COLO668 (cell line): ENCODE results near the gene AK8.

ENCODE experiments used
- DNase-seq: peaks from one replicate; lab custom pipeline; 2025; ENCODE audit not compliant: unreplicated experiment; lab: John Stamatoyannopoulos, UW

Gene AK8

DNA sequence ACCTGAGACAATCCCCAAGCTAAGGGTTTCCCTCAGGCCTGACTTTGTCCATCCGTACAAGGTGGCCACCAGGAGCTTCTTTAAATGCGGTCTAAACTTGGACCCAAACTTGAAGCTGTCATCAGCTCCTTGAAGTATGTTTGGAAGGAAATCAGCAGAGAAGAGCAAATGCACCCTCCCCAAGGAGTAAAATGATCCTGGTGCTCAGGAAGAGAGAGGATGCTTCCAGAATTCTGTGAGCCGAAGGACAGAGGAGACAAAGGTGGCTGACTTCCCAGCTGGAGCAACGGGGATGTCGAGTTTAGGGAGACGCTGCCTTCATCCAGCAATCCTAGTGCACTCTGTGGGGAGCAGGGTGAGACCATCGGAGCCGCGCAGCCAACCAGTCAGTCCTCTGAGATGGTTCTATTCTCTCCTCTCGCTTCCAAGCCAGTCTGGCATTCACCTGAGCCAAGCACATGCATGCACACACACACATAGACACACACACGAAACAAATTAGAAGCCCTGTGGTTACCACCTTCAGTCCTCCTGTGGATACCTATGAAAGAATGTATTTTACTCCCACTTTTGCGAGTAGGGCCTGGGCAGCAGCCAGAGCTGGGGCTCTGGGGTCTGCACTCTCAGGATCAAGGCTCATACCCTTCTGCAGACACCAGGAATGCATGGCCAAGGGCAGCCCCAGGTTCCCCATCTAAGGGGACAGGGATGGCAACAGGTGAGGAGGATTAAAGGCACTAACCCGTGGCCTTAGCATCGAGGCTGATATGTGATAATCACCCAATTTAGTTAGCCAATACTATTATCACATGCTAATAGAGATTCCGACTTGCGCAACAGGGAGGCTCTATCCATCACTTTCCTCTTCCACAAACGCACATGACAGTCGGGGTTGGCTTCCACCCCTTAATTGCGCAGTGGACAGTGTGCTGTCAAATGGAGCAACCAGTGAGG, 132.1 kb downstream of the AK8 start:
- DNase-seq = no peak

DNA sequence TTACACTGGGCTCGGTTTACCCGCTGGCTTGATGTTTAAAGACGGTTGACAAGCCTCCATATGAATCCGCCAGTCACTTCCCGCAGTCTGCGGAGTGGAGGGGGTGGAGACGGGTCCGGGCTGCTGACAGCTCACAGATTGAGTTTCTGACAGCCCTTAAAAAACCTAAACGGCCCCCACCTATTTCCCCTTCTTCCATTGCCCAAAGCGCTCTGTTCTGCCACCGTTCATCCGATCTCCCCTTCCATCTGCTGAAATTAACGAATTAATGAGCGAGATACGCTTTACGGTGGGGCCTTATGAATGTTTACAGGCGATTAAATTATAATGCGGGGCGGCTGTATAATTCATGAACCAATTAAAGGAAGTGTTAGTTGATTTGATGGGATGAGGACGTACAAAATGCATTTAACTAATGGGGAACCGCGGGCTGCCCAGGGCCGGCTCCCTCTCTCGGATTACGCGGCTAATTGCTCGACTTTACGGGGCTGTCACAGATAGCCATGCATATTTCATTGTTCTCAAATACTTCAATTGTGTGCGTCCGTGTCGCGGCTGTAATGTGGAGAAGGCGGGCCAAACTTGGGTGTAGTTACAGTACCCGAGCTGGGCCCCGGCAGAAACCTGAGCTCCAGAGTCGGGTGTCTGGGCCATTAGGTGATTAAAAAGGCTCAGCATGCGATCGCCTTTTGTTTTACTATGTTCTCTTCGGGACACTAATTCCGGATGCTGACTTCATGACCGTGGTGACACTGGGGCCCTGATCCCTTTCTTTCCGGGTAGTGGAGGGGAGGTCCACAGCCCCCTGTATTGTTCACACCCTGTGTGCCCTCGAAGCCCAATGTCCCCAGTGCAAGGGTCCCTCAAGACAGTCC, 133.0 kb downstream of the AK8 start:
- no peak for DNase-seq

DNA sequence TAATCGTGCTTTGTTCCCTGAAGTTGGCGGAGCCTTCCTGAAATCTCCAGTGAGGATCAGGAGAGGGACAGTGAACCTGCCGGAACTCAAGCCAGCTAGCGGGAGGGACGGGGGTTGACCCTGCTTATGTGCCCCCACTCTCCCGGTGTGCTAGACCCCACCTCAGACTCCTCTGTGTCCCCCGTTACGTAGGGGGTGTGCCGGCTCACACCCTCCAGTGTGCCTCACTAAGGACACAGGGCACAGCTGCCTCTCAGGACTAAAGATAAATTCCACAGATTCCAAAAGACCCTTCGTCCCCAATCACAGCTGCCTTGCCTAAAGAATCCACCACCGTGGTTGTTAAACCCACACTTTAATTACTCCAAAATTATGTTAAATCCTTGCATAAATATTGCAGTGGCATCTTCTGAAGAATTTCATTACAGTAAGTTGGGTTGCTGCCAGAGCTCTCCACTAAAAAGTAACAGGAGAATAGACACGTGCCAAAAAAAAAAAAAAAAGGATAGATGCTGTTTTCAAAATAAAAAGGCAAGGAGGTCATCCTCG, 134.1 kb downstream of the AK8 start:
- no peak for DNase-seq

DNA sequence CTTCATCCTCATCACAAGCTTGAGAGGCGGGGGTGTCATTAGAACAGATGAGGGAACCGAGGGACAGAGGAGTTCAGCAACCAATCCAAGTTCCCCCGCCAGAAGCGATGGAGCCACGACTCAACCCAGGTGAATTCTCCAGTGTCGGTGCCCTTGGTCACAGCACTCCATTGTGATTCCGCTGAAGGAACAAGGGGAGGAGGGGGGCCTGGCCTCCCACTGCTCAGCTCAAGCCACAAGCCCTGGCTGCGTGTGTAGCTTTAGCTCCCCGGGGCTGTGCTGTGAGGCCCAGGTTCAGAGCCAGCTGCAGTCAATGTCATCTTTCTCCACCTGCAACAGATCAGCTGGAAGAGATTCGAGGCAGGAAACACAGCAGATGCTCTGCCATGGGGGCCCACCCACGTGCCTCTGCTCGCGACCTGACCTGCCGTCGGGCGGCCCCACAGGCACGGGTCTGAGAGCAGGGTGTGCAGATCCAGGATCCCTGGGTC, 135.2 kb downstream of the AK8 start:
- DNase-seq = no peak

DNA sequence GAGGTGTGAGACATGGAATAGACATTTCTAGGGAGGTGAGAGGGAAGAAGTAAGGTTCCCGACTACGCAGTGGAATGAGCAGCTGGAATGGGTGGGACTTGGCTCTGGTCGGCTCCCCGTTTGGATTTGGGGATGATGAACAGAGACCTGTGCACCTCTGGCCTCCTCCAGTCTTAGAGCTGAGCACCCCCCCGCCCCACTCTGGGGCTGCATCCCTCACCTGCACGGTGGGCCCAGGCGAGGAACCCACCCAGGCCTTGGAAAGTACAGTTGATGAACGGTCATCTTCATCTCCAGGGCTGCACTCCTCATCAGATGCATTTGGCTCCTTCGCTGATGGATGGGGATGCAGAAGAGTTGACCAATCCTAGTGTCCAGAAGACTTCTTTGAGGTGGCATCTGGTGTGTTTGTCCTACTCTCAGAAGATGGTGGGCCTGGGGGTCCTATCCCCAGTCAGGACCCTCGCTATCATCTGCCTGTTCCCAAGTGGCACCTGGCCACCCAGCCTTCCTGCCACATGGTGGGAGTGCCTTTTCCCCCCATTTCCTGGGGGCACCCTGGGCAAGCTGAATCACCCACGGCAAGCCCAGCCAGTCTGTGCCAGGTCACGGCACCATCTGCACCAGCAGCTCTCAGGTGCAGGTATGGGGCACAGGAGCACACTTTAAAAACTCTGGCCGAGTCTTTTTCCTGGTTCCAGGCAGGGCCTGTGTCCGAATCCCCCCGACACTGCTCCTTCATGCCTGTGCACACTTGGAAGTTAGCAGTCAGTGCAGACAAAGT, 137.4 kb downstream of the AK8 start:
- DNase-seq = no peak

DNA sequence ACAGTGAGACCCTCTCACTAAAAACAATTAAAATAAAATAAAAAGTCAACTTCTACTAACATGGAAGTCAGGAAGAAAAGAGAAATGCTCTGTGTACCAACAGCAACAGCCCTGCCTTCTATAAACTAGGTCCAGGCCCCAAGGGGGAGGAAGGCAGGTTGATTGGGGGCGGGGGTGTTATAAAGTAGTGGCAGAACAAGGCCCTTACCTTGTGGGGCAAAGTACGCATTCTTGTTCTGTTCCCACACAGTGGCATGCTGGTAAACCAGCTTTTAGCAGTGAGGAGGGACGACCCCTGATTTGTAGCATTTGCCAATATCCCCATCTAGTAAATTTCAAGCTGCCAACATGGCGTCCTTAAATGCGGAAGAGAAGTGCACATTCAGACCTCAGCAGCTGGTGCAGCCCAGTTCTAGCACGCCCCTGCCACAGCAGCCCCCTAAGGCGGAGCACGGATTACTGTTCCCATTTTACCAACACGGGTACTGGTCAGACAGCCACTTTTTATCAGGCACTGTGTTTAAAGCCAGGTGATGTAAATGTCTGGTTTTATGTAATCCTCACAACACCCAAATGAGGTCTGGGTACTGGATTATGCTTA, 138.3 kb downstream of the AK8 start:
- DNase-seq = no peak

DNA sequence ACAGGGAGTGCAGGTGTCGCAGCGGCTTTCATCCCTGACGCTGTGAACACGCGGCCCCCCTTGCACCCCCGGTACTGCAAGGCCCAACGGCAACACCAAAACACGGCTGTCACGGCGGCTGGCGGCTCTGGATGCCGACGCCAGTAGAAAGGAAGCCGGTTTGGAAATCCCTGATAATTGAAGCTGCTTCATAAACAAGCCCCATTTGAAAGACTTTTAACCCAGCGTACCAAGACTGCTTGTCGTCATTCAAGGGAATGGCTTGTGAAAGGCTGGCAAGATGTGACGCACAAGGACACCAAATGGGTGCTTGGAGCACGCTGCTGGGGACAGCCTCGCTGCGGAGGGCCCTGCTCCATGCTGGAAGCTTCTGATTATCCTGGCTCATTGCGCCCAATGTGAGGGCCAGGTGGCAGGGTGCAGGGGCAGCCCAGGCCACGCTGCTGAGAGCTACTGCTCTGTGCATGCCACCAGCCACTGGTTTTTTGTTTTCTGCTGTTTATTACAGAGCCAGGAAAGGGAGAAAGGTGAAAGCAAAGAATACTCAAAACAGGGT, 144.7 kb downstream of the AK8 start:
- no peak for DNase-seq

DNA sequence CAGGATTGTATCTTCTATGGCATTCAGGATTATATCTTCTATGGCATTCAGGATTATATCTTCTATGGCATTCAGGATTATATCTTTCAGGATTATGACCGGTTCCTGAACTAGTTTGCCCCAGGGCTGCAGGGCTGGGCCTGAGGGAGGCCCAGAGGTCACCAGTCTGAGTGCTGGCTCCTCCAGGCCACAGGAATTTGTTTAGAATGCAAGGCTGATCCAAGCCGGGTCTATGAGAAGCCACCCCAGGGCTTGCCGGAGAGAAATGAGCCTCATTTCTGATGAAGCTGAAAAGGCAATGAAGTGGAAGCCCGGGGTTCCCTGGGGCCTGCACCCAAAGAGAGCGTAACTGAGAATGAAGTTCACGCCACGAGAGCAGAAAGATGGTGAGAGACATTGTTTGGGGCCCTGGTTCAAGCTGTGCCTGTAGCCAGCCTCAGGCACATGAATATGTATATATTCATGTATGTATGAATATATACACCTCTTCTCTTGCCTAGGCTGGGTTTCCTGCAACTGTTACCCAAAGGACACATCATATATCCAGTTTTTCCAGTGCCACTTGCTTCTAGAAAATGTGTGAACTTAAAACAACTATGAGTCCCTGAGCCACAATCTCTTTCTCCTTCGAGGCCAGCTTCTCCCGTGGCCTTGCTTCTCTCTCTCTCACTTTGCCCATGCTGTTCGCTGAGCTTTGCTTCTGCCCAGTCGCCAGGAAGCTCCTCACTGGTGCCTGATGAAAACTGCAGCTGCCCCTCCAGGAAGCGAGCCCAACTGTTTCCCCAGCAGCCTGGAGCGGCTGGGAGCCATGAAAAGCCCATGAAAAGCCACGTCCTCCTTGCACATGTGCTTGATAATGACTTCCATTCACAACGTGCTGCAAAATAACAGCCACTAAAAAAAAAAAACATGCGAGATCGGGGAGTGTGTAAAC, 145.5 kb downstream of the AK8 start:
- DNase-seq = no peak

DNA sequence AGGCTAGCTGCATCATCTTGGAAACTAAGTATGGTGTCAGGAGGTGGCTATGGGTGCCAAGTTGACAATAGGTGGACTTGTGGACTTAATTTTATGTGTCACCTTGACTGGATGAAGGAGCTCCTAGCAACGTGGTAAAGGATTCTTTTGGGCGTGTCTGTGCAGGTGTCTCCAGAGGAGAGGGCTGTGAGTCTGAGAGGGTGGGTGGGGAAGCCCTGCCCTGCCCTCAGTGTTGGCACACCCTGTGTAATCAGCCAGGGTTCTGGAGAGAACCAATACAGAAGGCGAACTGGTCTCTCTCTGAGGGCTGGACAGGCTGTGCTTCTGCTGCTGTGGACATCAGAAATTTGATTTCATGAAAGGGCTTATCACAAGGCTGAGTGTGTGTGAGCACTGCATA, 146.9 kb downstream of the AK8 start:
- no peak for DNase-seq

DNA sequence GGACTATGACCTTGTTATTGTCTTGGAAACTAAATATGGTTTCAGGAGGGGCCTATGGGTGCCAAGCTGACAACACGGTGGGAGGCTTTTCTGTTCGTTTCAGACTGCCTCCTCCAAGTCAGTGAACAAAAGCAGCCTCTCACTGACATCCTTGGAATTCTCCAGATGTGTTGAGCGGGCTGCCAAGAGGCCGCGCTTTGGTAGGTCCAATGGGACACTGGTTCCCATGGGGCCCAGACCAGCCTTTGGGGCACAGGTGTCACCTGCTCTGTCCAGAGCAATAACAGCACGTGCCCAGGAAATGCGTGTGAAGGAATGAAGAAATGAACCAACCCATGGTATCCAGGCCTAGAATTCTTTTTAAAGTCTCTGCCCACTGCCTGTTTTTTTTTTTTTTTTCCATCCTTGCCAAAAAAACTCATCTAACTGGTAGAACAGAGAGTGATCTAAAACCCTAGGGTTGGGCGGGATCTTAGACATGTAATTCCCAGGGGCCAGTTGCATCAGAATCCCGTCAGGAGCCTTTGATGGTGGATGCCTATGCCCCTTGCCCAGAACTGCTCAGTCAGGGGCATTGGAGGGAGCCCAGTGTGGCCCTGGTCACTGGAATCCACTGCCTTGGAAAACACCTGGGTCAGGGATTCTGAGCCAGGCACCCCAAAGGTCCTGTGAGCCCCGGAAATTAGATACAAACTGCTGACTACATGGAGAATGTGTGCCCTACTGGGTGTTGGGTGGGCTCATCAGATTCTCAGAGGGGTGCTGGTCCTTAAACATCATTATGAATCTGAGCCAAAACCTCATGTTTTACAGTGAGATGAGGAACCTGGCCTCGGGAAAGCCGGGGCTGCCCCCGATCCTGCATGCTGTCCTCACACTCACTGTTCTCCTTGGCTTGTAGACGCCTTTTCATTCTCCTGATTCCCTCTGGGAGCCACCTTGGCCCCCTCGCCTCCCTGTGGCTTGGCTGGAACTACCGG, 147.7 kb downstream of the AK8 start:
- DNase-seq = no peak

DNA sequence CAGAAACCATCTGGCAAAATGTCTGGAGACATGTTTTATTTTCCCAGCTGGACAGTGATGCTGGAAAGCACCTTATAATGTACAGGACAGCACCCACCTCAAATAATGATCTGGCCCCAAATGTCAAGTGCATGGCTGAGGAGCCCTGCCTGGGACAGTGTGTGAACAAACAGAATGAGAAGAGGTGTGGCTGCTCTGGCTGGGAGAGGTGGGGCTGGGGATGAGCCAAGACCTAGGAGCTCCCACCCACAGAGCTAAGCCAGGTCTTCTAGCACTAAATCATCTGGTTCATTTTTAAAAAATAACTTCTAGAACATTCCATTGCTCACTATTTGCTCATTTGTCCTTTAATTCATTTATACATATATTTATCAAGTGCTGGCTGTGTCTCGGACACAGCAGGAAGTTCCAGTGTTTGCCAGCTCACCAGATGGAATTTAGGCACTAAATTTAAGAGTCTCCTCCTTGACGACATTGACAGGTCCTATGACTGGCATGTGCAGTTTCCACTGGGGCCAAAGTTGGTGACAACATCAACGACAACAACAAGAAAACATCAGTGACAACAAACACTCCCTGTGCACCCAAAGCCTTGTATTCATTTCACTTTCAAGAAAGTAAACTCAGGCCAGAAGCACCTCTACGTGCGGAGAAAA, 148.7 kb downstream of the AK8 start:
- no peak for DNase-seq

DNA sequence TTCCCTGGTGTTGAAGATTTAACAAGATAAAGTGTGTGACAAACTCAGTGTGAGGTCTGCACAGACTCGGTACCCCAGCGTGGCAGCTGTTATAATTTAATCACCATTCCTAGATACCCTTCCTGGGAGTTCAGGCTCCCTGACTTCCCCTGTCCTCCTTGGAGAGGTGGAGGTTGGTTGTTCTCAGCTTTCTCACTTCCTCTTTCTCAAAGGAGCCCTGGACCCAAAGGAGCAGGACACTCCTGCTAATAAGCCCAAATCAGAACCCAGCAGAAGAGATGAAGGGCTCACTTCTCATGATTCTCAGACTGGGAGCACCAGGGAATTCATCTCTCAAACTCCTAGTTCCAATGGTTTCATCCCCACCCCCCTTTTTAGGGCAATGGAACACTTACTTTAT, 149.6 kb downstream of the AK8 start:
- DNase-seq = no peak

DNA sequence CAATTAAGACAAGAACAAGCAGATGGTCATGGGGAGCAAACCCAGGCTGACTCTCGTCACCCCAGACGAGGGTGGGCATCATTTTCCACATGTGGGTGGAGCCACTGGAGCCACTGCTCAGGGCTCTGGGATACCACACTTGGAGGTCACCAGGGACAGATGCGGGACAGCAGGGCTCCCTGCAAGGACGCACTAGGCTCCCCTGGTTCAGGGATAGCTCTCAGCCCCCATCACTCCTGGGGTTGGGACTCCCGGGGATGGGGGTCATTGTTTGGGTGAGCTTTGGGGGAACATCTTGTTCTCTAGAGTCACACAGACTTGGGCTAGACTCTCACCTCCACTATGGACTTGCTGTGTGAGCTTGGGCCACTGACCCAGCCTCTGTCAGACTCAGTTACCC, 150.0 kb downstream of the AK8 start:
- DNase-seq = no peak

DNA sequence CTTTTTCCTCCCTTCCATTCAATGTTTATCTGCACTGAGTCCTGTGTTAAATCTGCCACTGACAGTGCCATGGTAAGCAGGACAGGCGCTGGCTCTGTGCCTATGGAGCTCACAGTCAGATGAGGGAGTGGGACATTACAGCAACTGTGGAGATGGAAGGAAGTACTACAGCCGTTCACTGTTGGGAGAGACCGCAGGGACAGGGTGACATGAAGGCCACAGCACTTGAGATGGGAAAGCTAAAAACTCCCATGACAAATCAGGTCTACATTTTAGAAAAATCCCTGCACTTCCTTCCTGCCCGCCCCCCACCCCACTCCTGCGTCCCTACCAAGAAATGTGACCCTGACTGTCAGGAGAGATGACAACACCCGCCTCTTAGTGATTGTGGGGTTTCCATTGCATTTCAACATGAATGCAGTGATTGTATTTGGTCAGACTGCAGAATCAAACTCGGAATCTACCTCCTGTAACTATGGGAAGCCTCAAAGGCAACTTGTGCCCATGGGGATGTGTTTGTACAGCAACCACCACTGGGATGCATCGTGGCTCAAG, 151.4 kb downstream of the AK8 start:
- no peak for DNase-seq

DNA sequence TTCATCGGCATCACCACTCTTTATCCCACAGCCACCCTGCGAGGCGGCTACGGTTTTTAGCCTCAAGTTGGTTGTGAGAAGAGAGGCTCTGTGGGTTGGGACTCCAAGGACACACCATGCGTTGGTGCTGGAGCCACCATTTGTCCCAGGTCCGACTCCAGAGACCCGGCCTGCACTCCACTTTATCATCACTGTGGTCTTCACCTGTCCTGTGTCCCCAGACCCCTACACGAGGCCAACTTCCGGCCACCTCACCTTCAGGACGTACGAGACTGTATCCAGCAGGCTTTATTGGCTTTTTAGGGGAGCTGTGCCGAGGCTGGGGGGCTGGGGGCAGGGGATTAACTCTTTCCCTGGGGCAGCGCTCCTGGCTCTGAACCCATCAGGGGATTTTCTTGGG, 152.8 kb downstream of the AK8 start:
- no peak for DNase-seq

DNA sequence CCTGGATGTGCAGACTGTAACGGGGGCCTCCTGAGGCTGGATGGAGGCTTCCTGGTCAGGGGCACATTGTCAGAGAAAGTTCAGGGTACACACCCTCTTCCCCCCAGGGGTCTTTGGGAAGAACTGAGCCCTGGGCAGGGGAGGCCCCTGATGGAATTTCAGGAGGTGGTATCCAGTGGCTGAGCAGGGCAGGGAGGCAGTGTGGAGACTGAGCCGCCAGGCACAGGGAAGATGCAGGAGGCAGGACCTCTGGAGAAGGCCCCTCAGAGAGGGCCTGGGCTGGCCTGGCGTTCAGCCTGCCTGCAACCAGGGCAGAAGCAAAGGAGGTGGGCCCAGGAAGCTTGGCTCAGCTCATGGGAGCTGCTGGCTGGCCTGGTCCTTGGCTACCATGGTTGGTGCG, 154.3 kb downstream of the AK8 start:
- DNase-seq = no peak

DNA sequence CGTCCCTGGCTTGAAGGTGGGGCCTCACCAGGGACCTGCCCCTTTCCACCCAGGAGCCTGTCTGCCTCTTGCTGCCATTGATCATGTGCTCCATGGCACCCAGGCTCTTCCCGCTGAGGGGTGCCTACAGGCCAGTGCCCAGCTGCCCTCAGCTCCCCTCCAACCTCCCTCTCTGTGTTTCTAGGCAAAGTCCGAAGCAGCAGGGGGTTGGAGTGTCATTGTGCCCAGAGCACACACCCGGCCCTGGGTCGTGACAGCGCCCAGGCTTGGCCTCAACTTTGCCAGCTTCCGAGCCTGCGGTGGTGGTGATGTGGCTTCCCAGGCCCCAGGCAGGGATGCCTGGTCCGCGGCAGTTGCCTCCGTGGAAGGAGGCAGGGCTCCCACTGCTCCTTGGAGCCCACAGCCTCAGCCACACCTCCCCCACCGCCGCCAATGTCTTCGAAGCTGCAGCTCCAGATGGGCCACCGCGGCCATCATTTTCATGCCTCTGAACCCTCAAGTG, 155.5 kb downstream of the AK8 start:
- no peak for DNase-seq
